NCI-H748 treated with DMSO at 0.1 percent for 48 hours (cell line): ENCODE data around the gene HTRA1.

Experiments
- DNase-seq: peaks from one replicate; lab custom pipeline; 2025; lab: John Stamatoyannopoulos, UW

The HTRA1 gene

GRCh38 chr10:122474131-122474818 is 12.9 kb downstream of the HTRA1 start:
- no peak for DNase-seq

GRCh38 chr10:122475100-122475499 is 13.7 kb downstream of the HTRA1 start:
- DNase-seq: no peak

- no peak for DNase-seq
Measured at GRCh38 chr10:122475591-122476332, 14.4 kb downstream of the HTRA1 start.

- no peak for DNase-seq
Measured at GRCh38 chr10:122476333-122476695, 15.0 kb downstream of the HTRA1 start.

- DNase-seq: no peak
Measured at GRCh38 chr10:122477436-122477835, 16.1 kb downstream of the HTRA1 start.

- DNase-seq: no peak
Measured at GRCh38 chr10:122478971-122479370, 17.6 kb downstream of the HTRA1 start.

GRCh38 chr10:122480146-122480833 is 18.9 kb downstream of the HTRA1 start:
- no peak for DNase-seq

GRCh38 chr10:122481296-122482056 is 20.1 kb downstream of the HTRA1 start:
- no peak for DNase-seq

GRCh38 chr10:122484276-122485060 is 23.1 kb downstream of the HTRA1 start:
- DNase-seq: no peak

GRCh38 chr10:122485670-122486069 is 24.3 kb downstream of the HTRA1 start:
- no peak for DNase-seq

GRCh38 chr10:122486406-122487080 is 25.2 kb downstream of the HTRA1 start:
- no peak for DNase-seq

GRCh38 chr10:122487174-122487765 is 25.9 kb downstream of the HTRA1 start:
- DNase-seq: peak; percentile 13

- DNase-seq: no peak
Measured at GRCh38 chr10:122490268-122490667, 28.9 kb downstream of the HTRA1 start.

- DNase-seq: no peak
Measured at GRCh38 chr10:122490786-122491680, 29.7 kb downstream of the HTRA1 start.

- DNase-seq: no peak
Measured at GRCh38 chr10:122492006-122492405, 30.7 kb downstream of the HTRA1 start.

GRCh38 chr10:122492999-122493481 is 31.7 kb downstream of the HTRA1 start:
- no peak for DNase-seq

GRCh38 chr10:122493761-122494160 is 32.4 kb downstream of the HTRA1 start:
- DNase-seq: no peak

- no peak for DNase-seq
Measured at GRCh38 chr10:122494173-122494820, 32.9 kb downstream of the HTRA1 start.

- no peak for DNase-seq
Measured at GRCh38 chr10:122494833-122495232, 33.5 kb downstream of the HTRA1 start.
